HL-60/S4 treated with retinoic acid at 250 ng/mL for 4 days and 3 days (cell line): Measurements from ENCODE around the gene GNPDA1.

Source experiments
- in situ Hi-C: fragments of 300-500 bp; cut with MboI; formaldehyde crosslinking; loops from 2 replicates; pipeline ENCODE4 v1.7.0; 2022; ENCODE audit warnings: low sequenced_read_pairs

Gene GNPDA1

GRCh38 chr5:141997358-141997960, 15.4 kb downstream of the GNPDA1 start:
- in situ Hi-C loops = no loop called here

- in situ Hi-C loops = no loop called here
Observed at GRCh38 chr5:141995656-141996055, 17.2 kb downstream of the GNPDA1 start.

- in situ Hi-C loops = no loop called here
Observed at GRCh38 chr5:141994511-141995136, 18.2 kb downstream of the GNPDA1 start.

- in situ Hi-C loops = no loop called here
Observed at GRCh38 chr5:141992349-141992963, 20.4 kb downstream of the GNPDA1 start.

GRCh38 chr5:141989720-141990119, 23.1 kb downstream of the GNPDA1 start:
- in situ Hi-C loops = no loop called here

GRCh38 chr5:141986072-141986471, 26.8 kb downstream of the GNPDA1 start:
- in situ Hi-C loops = no loop called here

- in situ Hi-C loops = no loop called here
Observed at GRCh38 chr5:141982626-141983025, 30.2 kb downstream of the GNPDA1 start.

- in situ Hi-C loops = no loop called here
Observed at GRCh38 chr5:141978389-141978788, 34.4 kb downstream of the GNPDA1 start.

GRCh38 chr5:141976176-141976575, 36.7 kb downstream of the GNPDA1 start:
- in situ Hi-C loops = no loop called here

GRCh38 chr5:141973871-141974595, 38.8 kb downstream of the GNPDA1 start:
- in situ Hi-C loops = no loop called here

GRCh38 chr5:141969783-141970771, 42.8 kb downstream of the GNPDA1 start:
- in situ Hi-C loops = no loop called here

GRCh38 chr5:141968914-141969608, 43.8 kb downstream of the GNPDA1 start, which contains the start of gene RNF14:
Gene RNF14, plus strand, starts transcription at chr5:141969105. Its CDS starts 4,484 bp downstream, at chr5:141973589.
- in situ Hi-C loops = no loop called here

GRCh38 chr5:141966963-141967333, 45.9 kb downstream of the GNPDA1 start:
- in situ Hi-C loops = no loop called here

- in situ Hi-C loops = no loop called here
Observed at GRCh38 chr5:141966275-141966962, 46.4 kb downstream of the GNPDA1 start.

GRCh38 chr5:141965071-141965470, 47.8 kb downstream of the GNPDA1 start:
- in situ Hi-C loops = no loop called here

- in situ Hi-C loops = no loop called here
Observed at GRCh38 chr5:141963701-141964100, 49.1 kb downstream of the GNPDA1 start.

- in situ Hi-C loops = no loop called here
Observed at GRCh38 chr5:141961466-141961865, 51.4 kb downstream of the GNPDA1 start.

GRCh38 chr5:141960449-141961323, 52.1 kb downstream of the GNPDA1 start:
- in situ Hi-C loops = no loop called here
